Endothelial cell of umbilical vein (primary cell): Measurements from ENCODE around the gene CD300H. TPM values are rescaled to one million over a fixed set of nuclear protein-coding genes. Genes with fewer than 3 reads are reported as not detected.

Experiments used
- BruUV-seq: library from RNA; stranded (reverse); fragments of 400-500 nt; replicated peaks from 2 replicates; lab custom pipeline; 2021; lab: Mats Ljungman, UMichigan
- CTCF ChIA-PET: fragments of 300-600, 350-600 bp; sonication (Branson Sonifier 250); formaldehyde crosslinking; loops from one replicate; lab custom pipeline; 2021; ENCODE audit warnings: antibody characterized with exemption, inconsistent platforms; lab: Charles Lee
- POLR2A ChIA-PET: fragments of 300-600, 350-600 bp; sonication (Branson Sonifier 250); formaldehyde crosslinking; loops from one replicate; lab custom pipeline; 2021; ENCODE audit warnings: antibody characterized with exemption, inconsistent platforms; lab: Charles Lee
- DNase-seq: peaks from one replicate; pipeline ENCODE4 v3.0.0-alpha.2; 2011; ENCODE audit warnings: low read depth, low spot score
- FAIRE-seq: peaks from 2 replicates; lab custom pipeline; 2011; peaks lifted over from hg19 to GRCh38; lab: Jason Lieb, UNC
- H2AFZ ChIP-seq: 2 replicates; pipeline ENCODE4 v1.6.0; 2012; ENCODE audit warnings: low read depth, low read length, control low read depth, inconsistent platforms
- H3K27ac ChIP-seq: 2 replicates; pipeline ENCODE4 v1.5.1; 2011; ENCODE audit warnings: low read depth, mild to moderate bottlenecking, control low read depth, low read length, moderate library complexity; ENCODE audit not compliant: insufficient read depth
- H3K27me3 ChIP-seq, 2 experiments: 2 replicates each; pipeline versions ENCODE4 v1.6.0 to v1.6.1; 2011; ENCODE audit warnings: low read length in 2 of 2, mixed read lengths in 1 of 2; ENCODE audit not compliant: control insufficient read depth in 2 of 2, insufficient read depth in 2 of 2
- H3K36me3 ChIP-seq, 2 experiments: 2 replicates in 1 of 2; 3 replicates in 1 of 2; pipeline ENCODE4 v1.5.1; 2011; ENCODE audit warnings: low read length in 2 of 2, mild to moderate bottlenecking in 1 of 2, moderate library complexity in 1 of 2; ENCODE audit not compliant: control insufficient read depth in 2 of 2, insufficient read depth in 2 of 2; ENCODE audit errors: extremely low read depth in 1 of 2
- H3K4me1 ChIP-seq: 3 replicates; pipeline ENCODE4 v1.5.1; 2011; ENCODE audit warnings: mild to moderate bottlenecking, low read length; ENCODE audit not compliant: control insufficient read depth, insufficient read depth; ENCODE audit errors: extremely low read depth
- H3K4me2 ChIP-seq: 2 replicates; pipeline ENCODE4 v1.6.1; 2011; ENCODE audit warnings: low read length, control low read depth, mixed read lengths; ENCODE audit not compliant: insufficient read depth
- H3K4me3 ChIP-seq, 3 experiments: fragments of 200-600 bp in 1 of 3; sonication (generic), shearing (Covaris generic) in 1 of 3; replicated peaks in 1 of 3; 2 replicates each; pipeline ENCODE4 v1.5.1; 2011 to 2016; ENCODE audit warnings: control low read depth in 3 of 3, low read length in 3 of 3, mild to moderate bottlenecking in 2 of 3, inconsistent platforms in 1 of 3, low read depth in 1 of 3, moderate library complexity in 1 of 3; ENCODE audit not compliant: insufficient read depth in 1 of 3
- H3K79me2 ChIP-seq: 2 replicates; pipeline ENCODE4 v1.6.0; 2012; ENCODE audit warnings: low read length, inconsistent platforms; ENCODE audit not compliant: control insufficient read depth, insufficient read depth
- H3K9ac ChIP-seq: replicated peaks from 2 replicates; pipeline ENCODE3; 2011; ENCODE audit warnings: low read length, control low read depth; ENCODE audit not compliant: insufficient read depth; ENCODE audit errors: extremely low read depth
- H3K9me1 ChIP-seq: replicated peaks from 3 replicates; pipeline ENCODE4 v1.6.0; 2011; ENCODE audit warnings: mild to moderate bottlenecking, low read length; ENCODE audit not compliant: control insufficient read depth, insufficient read depth; ENCODE audit errors: extremely low read depth
- H3K9me3 ChIP-seq: replicated peaks from 2 replicates; pipeline ENCODE4 v1.5.1; 2012; ENCODE audit warnings: low read length, inconsistent platforms; ENCODE audit not compliant: control insufficient read depth, insufficient read depth
- H4K20me1 ChIP-seq: replicated peaks from 2 replicates; pipeline ENCODE3; 2011; ENCODE audit warnings: mild to moderate bottlenecking, low read length; ENCODE audit not compliant: control insufficient read depth, insufficient read depth; ENCODE audit errors: extremely low read depth
- CTCF ChIP-seq, 2 donors: IDR thresholded peaks; 1 replicate in 1 of 2; 2 replicates in 1 of 2; pipeline ENCODE4 v1.5.1; 2011; ENCODE audit warnings: low read length in 2 of 2, mild to moderate bottlenecking in 2 of 2, moderate library complexity in 2 of 2, control low read depth in 1 of 2, inconsistent platforms in 1 of 2, low read depth in 1 of 2; ENCODE audit not compliant: insufficient read depth in 1 of 2; ENCODE audit errors: extremely low read depth in 1 of 2
- EZH2 ChIP-seq: IDR thresholded peaks from 2 replicates; pipeline ENCODE4 v1.6.1; 2012; ENCODE audit warnings: borderline replicate concordance, low read depth, mild to moderate bottlenecking, moderate library complexity, low read length, inconsistent platforms; ENCODE audit not compliant: severe bottlenecking
- FOS ChIP-seq: IDR thresholded peaks from 2 replicates; pipeline ENCODE4 v1.6.1; 2011; ENCODE audit warnings: mild to moderate bottlenecking, low read length, moderate library complexity, borderline replicate concordance; ENCODE audit not compliant: insufficient read depth
- GATA2 ChIP-seq: IDR thresholded peaks from 2 replicates; pipeline ENCODE4 v1.7.0; 2011; ENCODE audit warnings: low read depth, mild to moderate bottlenecking, moderate library complexity, mixed read lengths, low read length; ENCODE audit not compliant: insufficient read length, insufficient read depth
- JUN ChIP-seq: IDR thresholded peaks from 2 replicates; pipeline ENCODE4 v1.6.1; 2011; ENCODE audit warnings: borderline replicate concordance, low read depth; ENCODE audit not compliant: insufficient read length, insufficient read depth
- MAX ChIP-seq: IDR thresholded peaks from 2 replicates; pipeline ENCODE4 v1.6.1; 2011; ENCODE audit not compliant: insufficient read depth, insufficient read length
- MYC ChIP-seq: IDR thresholded peaks from one replicate; pipeline ENCODE4 v1.6.1; 2011; ENCODE audit warnings: mild to moderate bottlenecking, low read depth, low read length
- POLR2A ChIP-seq: IDR thresholded peaks from 2 replicates; pipeline ENCODE4 v1.6.1; 2012; ENCODE audit warnings: low read depth, mild to moderate bottlenecking, control low read depth, low read length
- POLR2AphosphoS5 ChIP-seq: IDR thresholded peaks from 2 replicates; pipeline ENCODE4 v1.6.1; 2012; ENCODE audit warnings: low read depth, mild to moderate bottlenecking, control low read depth, low read length, moderate library complexity; ENCODE audit not compliant: insufficient read depth
- dilution Hi-C: fragments of 300-500 bp; cut with MboI; formaldehyde crosslinking; loops from one replicate; pipeline ENCODE4 v1.15.0; 2019; ENCODE audit warnings: low sequenced_read_pairs; ENCODE audit not compliant: extremely low pct_ligation_motif_present
- intact Hi-C: fragments of 100-400 bp; cut with micrococcal nuclease; formaldehyde crosslinking; loops from one replicate; pipeline ENCODE4 v1.10.0; 2022
- polyA plus RNA-seq, 4 experiments: library from polyadenylated mRNA; depleted of rRNA in 3 of 4; stranded (reverse) in 3 of 4; unstranded in 1 of 4; fragments of >200 nt; gene quantifications; 2 replicates each; pipeline versions ENCODE4 v1.2.1 to v1.2.3, GENCODE V29; 2011 to 2012; ENCODE audit warnings: missing spikeins in 1 of 4
- total RNA-seq: library from RNA; stranded (reverse); gene quantifications from 2 replicates; pipeline ENCODE4 v1.2.3, GENCODE V29; 2021

CD300H gene
- total and polyA plus RNA-seq, 2 donors (not counting 3 experiments of a cell fraction or from before 2014, with no cell fraction given) = not detected

- BruUV-seq = no TSS peak
- no peaks in the 10 kb centered on the region for H3K4me1 ChIP-seq
- no peak overlapping the region for H3K4me2 ChIP-seq
- H3K27me3 ChIP-seq = no peaks in the 10 kb centered on the region
- H3K27ac ChIP-seq = no peak overlapping the region
- dilution Hi-C loops = no loop called here
- no peaks in the 10 kb centered on the region for H3K79me2 ChIP-seq
- no peak overlapping the region for H3K4me3 ChIP-seq
- no peak for DNase-seq
- TF ChIP-seq EZH2 (no peak), GATA2 (no peak), CTCF (IDR thresholded peaks at IDR 0.05; ENCODE audit: extremely low read depth in 1 of 2, insufficient read depth in 1 of 2, low read depth in 1 of 2, low read length in 2 of 2) (no peak), MYC (no peak), MAX (no peak), POLR2A (no peak), POLR2AphosphoS5 (no peak), FOS (no peak), JUN (no peak)
- H3K9ac ChIP-seq = no peak overlapping the region
- CTCF ChIA-PET = no interaction called here
- no peaks in the 10 kb centered on the region for H4K20me1 ChIP-seq
- H3K9me1 ChIP-seq = no peaks in the 10 kb centered on the region
- intact Hi-C loops = no loop called here
- H3K9me3 ChIP-seq = no peaks in the 10 kb centered on the region
- POLR2A ChIA-PET = no interaction called here
- H3K36me3 ChIP-seq = no peaks in the 10 kb centered on the region
- H2AFZ ChIP-seq = no peak overlapping the region
- FAIRE-seq = no peak
Observed at GRCh38 chr17:74610108-74610507, 42.8 kb upstream of the CD300H start.
